Ureter (tissue), 1 donor: Measurements from ENCODE around the gene CEP85. TPM values are rescaled to one million over a fixed set of nuclear protein-coding genes. Genes with fewer than 3 reads are reported as not detected.

Experiments used
- DNase-seq: peaks from one replicate; pipeline ENCODE4 v3.0.0-alpha.2; 2020; ENCODE audit warnings: low spot score
- total RNA-seq: library from RNA; stranded (reverse); gene quantifications from one replicate; pipeline ENCODE4 v1.2.4, GENCODE V29; 2023
- donor health status: DM: yes; HTN: yes; CAD: no.

CEP85 gene
- total RNA-seq, 1 donor from 2014 or later: 13.1 TPM

DNA sequence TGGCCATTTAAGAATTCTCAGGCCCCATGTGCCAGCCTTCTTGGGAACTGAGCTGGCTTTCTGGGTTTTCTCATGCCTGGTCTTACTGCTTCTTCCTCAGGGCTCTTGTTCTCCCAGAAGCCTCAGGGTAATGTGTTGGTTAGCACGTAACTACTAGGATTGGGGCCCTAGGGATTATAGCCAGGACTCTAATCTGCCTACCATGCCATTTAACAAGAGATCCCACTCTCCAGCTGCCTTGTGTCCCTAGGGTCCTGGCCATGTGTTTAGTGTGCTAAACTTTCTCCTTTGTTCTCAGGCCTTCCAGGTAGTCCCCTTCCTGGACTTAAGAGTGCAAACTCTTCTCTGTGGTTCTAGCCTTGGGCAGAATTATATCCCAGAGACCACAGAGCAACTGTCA, 43.7 kb downstream of the CEP85 start:
- DNase-seq: no peak

DNA sequence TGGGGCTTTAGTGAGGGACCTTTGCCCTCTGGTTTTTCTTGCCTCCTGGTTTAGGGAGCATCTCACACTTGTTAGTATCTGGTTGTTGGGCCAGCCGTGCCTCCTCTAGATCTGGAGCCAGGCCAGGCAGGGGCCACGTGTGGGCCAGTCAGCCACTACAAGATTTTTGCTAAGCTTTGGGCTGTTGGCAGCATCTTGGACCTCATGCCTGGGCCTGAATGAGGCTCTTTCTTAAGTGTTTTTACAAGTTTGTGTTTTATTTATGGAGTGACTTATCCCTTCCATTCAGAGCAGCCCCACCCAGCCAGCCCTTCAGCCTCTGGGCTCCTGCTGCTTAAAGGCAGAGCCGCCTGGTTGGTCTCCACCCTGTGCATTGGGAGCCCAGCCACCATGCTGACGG, 44.3 kb downstream of the CEP85 start:
- DNase-seq: peak; percentile 82

DNA sequence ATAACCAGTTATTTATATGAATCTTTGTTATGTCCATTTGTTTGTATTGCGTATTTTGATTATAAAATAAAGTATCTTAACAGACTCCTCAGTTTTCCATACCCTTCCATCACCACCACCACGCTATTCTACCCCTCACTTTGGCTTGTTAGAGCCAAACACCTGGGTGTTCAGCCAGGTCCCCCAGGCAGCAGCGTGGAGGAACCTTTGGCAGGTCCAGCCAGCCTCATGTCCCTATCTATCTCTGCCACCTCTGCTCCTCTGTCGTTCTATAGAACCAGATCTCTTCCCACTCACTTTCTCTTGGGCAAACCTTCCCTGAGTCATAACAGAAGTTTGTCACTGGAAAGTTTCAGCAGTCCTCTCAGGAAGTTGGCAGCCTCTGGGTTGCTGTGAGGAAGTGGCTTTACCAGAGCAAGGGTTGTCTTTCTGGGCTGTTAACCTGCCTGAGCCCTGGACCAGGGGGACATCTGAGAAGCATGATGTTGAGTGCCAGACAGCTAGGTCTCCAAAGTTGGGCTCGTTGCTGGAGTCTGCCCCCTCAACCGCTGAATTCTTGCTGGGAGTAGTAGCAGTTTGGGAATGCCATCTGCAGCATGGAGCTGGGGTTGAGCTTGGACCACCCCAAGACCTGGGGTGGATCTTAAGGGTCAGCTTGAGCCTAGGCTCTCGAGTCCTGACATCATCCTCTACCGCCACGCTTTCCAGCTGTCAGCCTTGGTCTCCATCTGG, 44.9 kb downstream of the CEP85 start:
- no peak for DNase-seq

DNA sequence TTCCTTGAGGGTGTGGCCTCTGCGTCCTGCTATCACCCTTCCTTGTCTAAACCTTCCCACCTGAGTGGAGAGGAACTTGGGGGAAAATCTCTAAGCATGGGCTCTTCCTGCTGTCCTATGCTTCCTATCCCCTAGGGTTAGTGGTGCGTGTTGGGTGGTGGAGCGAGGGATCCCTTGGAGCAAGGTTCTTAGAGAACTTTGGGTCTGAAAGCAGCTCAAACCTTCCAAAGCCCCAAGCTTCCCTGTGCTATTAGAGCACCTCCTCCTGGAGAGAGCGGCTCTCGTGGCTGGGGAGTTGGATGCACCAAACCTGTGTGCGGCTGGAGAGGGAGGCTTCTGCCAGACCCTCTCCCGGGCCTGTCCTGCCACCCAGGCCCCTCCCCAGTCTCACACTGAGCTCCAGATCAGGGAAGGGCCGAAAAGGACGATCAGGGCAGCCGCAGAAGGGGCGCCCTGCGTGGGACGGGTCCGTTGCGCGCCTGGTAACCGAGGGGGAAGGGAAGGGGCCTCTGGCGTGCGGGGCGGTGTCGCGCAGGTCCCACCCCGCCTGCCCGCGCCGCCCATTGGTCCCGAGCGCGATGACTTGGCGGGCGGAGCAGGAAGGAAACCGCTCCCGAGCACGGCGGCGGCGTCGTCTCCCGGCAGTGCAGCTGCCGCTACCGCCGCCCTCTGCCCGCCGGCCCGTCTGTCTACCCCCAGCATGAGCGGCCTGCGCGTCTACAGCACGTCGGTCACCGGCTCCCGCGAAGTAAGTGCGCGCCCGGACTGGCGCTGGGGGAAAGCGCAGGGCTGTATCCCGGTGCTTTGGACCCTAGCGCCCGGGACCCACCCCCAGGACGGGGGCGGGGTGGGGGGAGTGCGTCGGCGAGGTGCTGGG, 45.7 kb downstream of the CEP85 start, which contains the start of gene SH3BGRL3:
TSS of gene SH3BGRL3 (plus strand) at position 631 of the 877 bp plus-strand sequence. CDS start at position 701, 70 bp downstream.
- peak; percentile 88 for DNase-seq

DNA sequence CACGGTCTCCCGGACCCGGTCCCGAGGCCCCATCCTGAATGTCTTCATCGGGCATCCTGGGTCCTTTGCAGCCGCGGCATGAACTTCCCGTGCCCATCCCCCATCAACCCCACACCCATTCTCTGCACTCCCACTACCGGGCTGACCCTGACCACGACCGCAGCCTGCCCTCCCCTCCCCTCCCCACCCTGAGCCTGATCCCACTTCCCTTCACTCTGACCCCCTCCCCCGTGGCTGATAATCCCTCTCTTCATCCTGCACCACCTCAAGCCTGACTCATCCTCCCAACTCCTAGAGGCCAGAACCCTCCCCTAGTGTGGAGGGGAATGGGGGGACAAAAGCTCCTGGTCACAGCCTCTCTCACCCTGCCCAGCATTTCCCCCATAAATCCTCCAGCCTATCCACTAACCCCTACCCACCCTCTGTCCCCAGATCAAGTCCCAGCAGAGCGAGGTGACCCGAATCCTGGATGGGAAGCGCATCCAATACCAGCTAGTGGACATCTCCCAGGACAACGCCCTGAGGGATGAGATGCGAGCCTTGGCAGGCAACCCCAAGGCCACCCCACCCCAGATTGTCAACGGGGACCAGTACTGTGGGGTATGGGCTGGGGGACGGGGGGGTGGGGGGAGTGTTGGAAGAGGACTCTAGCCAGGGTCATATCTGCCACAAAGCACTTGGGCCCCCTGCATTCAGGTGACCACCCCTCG, 46.5 kb downstream of the CEP85 start:
- no peak for DNase-seq

DNA sequence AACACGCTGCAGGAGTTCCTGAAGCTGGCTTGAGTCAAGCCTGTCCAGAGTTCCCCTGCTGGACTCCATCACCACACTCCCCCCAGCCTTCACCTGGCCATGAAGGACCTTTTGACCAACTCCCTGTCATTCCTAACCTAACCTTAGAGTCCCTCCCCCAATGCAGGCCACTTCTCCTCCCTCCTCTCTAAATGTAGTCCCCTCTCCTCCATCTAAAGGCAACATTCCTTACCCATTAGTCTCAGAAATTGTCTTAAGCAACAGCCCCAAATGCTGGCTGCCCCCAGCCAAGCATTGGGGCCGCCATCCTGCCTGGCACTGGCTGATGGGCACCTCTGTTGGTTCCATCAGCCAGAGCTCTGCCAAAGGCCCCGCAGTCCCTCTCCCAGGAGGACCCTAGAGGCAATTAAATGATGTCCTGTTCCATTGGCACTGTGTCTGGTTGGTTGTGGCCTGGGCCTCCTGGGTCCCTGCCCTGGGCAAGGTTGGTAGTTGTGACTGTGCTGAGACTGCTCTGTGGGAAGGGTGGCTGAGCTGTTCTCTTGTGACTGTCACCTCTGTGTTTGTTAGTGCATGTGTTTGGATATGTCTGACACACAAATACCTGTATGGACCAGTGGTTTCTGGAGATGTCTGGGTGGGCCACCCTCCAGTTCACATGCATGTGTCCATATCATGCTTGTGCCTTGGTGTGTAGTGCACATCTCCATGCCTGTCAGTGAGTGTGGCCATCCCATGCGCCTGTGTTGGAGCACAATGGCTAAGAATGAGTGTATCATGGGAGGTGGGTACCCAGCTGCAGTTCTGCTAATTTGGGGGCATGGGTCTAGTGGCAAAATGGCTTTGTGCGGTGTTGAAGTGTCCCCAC, 47.3 kb downstream of the CEP85 start:
- DNase-seq: no peak

DNA sequence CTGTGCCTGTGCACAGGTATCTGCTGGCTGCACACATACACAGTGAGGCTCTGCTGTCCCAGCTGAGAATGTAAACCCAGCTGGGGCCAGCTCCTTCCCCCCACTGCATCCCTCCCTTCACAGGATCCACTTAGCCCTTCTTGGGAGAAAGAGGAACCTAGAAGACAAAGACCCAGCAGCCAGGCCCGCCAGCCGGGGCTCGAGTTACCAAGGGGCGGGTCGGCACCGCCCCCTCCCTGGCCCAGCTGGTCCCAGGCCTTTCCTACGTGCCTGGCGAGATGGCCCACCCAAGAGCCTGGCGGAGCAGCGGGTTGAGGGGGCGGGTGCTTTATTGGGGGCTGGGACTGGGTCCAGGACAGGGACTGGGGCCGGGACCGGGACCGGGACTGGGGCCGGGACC, 48.0 kb downstream of the CEP85 start:
- no peak for DNase-seq

DNA sequence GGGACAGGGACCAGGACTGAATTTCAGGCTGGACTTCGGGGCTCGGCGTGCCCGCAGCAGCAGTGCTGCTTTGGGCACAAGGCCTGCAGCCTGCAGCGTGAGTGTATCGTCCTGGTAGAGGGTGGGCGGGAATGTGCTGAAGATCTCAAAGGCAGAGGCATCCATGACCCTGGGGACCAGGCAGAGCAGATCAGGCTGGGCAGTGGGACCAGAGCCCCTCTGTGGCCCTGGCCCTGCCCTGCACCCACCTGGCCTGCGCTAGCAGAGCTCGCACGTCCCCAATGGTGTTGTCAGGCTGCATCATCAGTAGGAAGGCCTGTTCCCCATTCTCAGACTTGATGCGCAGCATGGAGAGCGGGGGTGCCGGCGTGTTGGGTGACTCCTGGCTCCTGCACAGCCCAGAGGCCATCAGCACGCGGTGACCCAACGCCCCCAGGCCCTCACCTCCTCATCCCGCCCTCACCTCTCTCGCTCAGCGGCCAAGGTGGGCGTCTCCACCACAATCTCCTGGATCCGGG, 48.5 kb downstream of the CEP85 start:
- DNase-seq: no peak

DNA sequence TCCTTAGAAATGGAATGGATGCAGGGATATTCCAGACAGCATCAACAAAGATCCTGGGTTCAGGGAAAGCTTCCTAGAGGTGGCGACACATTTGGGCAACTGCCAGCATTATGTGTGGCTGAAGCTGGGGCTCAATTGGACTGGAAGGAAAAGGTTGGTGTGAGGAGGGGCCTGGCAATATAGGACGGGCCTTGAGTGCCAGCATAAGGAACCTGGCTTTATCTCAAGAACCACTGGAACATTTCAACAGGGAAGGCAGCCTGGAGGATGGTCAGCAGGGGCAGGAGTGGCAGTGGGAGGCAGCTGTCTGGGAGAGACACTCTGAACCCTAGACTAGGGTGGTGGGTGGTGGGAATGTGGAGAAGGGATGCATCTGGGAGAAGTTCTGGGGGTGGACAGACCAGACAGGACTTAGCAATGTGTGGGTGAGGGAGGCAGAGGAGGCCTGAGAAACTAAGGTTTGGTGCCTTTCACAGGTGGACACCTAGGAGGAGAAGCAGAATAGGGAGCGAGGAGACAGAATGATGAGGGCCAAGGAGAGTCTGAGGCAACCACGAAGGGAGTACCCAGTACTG, 49.4 kb downstream of the CEP85 start:
- no peak for DNase-seq

DNA sequence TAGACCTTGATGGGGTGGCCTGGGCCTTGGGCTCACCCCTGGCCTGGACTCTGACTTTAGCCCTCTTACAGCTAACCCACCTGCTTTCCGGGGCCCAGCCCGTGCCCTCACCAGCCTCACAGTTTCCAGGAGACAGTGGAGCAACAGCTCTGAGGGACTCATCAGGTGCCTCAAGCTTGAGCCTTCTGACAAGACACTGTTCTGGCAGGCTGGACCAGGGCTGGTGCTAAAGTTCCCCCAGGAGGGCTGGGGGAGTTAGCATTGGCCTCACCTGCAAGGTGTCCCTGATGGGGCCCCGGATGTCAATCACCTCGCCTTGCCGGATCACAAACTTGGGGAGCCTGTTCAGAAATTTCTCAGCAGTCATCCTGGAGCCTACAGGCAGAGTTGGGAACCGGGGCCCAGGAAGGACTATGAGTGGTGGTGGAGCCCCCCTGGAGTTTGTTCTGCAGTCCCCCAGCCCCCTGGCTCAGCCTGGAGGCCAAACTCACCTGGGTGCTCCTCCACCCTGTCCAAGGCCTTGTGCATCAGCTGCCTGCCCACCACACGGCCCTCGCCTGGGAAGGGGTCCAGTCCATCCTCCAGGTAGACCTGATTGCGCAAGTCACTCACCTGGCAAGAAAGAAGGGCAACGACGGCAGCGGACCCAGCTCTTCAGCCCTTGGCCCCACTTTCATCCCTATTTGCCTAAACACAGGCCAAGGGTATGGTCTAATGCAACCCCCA, 50.0 kb downstream of the CEP85 start:
- DNase-seq: no peak

DNA sequence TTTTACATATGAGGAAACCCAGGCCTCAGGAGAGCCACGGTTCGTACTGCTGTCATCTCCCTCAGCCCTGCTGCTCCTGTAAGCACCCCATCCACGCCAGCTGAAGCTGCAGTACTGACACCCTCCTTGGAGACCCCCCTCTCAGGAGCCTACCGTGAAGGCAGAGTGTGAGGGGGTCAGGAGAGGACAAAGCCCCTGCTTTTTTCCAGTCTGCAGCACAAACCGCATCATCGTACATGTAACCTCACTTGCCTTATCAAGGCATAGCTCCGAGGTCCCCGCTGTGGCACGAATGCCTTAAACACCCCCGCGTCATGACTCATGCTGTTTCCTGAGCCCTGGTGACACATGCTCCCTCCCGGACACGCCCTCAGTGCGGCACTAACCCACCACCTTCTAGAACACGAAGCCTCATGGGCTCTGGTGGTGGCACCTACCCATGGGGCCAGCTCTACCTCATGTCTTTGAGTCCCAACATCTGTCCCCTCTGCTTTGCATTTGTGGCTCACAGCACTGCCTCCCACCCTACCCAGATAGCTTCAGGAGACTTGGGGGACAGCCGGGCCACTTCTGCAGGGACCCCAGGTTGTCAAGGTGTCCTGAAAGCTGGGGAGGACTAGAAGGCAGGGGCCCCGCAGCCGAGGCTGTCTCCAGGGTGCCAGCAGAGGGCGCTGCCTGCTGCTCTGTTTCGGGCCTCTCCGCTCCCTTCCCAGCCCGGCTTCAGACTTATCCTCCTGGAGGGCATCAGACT, 50.8 kb downstream of the CEP85 start:
- peak; percentile 79 for DNase-seq

DNA sequence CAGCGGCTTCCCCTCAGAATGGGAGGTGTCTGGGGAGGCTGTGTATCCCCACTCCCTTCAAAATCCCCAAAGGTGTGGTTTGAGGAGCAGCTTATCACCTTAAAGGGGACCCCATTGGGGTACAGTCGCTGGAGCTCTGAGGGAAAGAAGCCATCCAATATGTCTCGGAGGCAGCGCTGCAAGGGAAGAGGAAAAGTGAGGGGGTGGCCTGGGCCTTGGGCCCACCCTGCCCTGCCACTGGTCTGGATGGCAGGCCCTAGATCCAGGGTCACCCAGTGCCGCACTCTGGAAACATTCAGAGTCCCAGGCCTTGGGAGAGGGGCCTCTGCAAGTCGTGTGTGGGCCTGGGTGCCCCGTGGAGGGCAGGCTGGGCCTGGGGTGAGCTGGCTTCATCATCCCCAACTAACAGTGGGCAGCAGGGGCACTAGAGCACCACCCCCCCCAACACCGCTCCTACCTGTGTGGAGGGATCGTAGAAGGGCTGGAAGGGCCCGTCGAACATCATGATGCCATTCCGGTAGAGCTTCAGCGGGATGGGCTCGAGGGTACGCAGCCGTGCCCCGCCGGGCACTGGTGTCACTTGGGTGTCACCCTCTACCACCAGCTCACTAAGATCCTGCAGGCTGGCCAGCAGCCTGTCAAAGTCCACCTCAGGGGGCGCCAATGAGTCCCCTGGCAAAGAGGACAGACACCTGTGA, 51.5 kb downstream of the CEP85 start:
- DNase-seq: no peak

DNA sequence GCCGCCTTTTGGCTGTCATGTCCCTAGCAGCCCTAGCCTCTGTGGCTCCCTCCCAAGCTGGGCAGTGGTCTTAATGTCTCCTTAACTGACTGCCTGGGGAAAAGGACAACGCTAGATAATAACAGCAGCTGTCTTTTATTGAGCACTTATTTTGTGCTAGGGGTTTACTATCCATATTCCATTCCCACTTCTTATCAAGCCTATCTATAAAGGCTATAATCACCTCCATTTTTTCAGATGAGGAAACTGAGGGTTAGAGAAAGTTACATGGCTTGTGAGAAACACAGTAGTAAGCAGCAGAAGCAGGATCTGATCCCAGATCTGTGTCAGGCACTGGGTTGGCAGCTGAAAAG, 52.0 kb downstream of the CEP85 start:
- DNase-seq: no peak

DNA sequence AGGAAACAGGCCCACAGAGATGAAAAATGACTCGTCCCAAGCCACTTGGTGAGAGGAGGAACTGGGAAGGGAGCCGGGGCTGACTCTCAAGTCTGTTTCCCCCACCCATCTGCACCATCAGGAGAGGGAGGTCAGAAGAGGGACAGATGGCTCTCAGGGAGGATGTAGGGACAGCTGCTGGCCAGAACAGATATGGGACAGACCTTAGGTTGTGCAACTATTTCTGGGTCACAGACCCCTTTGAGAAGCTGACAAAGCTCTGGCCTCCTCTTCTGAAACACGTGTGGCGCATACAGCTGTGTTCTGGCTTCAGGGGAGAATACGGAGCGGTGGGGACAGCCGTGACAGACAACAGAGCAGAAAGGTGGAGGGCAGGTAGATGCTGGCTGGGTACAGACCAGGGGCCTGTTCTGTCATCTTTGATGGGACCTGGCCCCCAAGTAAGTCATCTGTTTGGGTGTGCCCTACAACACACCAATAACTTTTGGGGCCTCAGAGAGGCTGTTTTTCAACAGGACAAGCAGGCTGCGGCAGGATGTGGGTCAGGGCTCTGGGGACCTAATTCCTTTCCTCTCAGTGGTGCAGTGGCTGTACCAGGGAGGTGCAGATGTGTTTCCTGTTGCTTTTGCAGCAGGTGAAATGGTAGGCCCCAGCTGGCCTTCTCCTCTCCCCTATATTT, 53.2 kb downstream of the CEP85 start:
- no peak for DNase-seq

DNA sequence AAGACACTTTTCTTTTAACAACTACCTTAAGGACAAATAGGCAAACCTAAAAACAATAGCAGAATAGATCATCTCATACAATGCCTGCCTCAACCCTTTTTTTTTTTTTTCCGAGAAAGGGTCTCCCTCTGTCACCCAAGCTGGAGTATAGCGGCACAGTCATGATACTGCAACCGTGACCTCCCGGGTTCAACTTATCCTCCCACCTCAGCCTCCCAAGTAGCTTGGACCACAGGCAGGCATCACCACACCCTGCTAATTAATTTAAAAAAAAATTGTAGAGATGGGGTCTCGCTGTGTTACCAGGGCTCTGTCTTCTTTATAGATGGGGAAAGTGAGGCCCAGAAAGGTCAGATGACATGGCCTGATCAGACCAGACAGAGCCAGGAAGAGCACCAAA, 53.8 kb downstream of the CEP85 start:
- DNase-seq: no peak

DNA sequence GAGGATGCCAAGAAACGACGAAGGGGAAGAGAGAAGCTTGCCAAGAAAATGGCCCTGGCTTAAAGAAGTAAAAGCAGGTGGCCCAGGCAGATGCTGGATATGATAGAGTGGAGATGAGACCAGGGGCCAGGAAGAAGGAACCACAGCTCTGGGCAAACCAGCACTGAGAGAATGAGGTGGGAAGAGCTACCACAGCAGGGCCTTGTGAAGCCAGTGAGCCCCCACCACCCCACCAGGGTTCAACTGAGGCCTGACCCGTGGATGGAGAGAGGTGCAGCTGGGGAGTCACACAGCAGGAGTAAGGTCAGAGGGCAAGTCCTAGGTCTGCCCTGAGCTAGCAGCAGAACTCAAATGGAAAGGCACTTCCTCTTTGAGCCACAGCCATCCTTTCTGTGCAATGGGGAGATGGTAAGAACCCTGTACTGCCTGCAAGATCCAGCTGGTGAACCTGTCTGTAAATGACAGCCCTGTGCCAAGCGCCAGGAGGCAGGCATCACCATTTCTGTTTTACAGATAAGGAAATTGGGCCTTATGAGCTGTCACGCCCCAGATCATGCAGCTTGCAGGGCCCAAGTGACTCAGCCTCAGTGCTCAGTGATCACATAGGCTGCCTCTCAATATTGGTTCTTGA, 54.4 kb downstream of the CEP85 start:
- no peak for DNase-seq

DNA sequence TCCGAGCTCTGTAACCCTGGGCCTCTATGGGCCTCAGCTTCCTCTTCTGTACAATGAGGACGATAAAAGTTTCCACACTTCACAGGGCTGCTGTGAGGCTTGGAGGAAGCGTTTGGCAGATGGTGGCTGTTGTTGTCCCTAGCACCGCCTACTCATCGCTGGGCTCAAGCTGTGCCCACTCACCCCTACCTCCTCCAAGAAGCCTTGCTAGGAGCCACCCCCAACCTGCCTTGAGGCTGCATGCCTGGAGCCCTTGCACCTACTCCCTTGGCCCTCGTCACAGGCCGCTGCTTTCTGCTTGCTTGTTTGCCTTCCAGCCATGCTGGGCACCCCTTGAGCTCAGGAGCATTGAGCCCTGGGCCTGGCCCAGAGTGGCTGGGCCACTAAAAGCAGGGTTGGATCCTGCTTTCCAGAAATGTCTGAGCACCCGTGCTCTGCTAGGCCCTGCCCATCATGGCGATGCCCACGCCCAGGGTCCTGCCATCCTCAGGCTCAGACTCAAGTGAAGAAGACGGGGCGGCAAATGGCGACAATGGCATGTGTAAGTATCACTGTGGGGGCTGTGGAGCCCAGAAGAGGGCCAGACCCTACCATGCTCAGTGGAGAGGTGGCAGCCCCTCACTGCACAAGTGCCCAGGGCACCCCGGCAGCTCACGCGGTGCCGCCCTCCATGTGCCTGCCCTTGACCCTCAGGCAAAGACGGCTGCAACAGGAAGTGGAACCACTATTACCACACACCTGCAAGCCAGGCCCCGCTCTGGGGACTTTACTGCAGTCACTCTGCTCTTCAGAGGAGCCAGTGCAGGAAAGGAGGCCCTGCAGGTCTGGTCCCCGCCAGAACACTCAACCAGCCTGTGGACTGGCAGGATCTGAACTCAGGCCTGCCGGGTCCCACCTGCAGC, 55.4 kb downstream of the CEP85 start:
- no peak for DNase-seq
